AG04449 (cell line): ENCODE data around the gene HPN.

Experiments
- CTCF ChIA-PET: fragments of 350-600 bp; formaldehyde crosslinking; extraction: SDS; loops from one replicate; lab custom pipeline; 2021; ENCODE audit warnings: antibody characterized with exemption; lab: Yijun Ruan, JAX
- POLR2A ChIA-PET: fragments of 400-600, 350-600 bp; formaldehyde crosslinking; extraction: SDS; loops from one replicate; lab custom pipeline; 2020; ENCODE audit warnings: antibody characterized with exemption, inconsistent platforms; lab: Yijun Ruan, JAX
- DNase-seq: peaks from one replicate; pipeline ENCODE4 v3.0.0-alpha.2; 2010; ENCODE audit warnings: low read depth, low spot score
- H3K4me3 ChIP-seq: 2 replicates; pipeline ENCODE4 v1.5.1; 2011; ENCODE audit warnings: low read depth, mild to moderate bottlenecking, control low read depth, low read length
- CTCF ChIP-seq: IDR thresholded peaks from one replicate; pipeline ENCODE4 v1.5.1; 2011; ENCODE audit warnings: mild to moderate bottlenecking, moderate library complexity, low read length, control low read depth, inconsistent platforms; ENCODE audit not compliant: insufficient read depth; ENCODE audit errors: missing control alignments

Gene HPN

GRCh38 chr19:35015270-35015953 lies 26.1 kb upstream of the HPN start:
- no peak for TF ChIP-seq CTCF
- POLR2A ChIA-PET = no interaction called here
- DNase-seq = no peak
- no peak overlapping the region for H3K4me3 ChIP-seq
- CTCF ChIA-PET = interaction anchor here (1.5 to 4.6 kb wide), 6 partner anchors 10 to 46 kb away, joined by 3 to 67 read pairs (median 6); no protein-coding TSS in a partner anchor

- H3K4me3 ChIP-seq = no peak overlapping the region
- POLR2A ChIA-PET = no interaction called here
- TF ChIP-seq CTCF = no peak
- CTCF ChIA-PET = interaction anchor here (1.7 to 3.1 kb wide), 2 partner anchors 12 to 44 kb away, joined by 4 to 20 read pairs; no protein-coding TSS in a partner anchor
- DNase-seq = no peak
These were observed 25.6 kb upstream of the HPN start for GRCh38 chr19:35015954-35016351.

- TF ChIP-seq CTCF = no peak
- DNase-seq = no peak
- no peak overlapping the region for H3K4me3 ChIP-seq
- POLR2A ChIA-PET = interaction anchor here (1.2 kb wide), 1 partner anchor 9 kb away, joined by 3 read pairs; no protein-coding TSS in a partner anchor
- CTCF ChIA-PET = interaction anchor here (1.2 to 3.1 kb wide), 4 partner anchors 8 to 55 kb away, joined by 3 to 20 read pairs (median 6); no protein-coding TSS in a partner anchor
These were observed 24.0 kb upstream of the HPN start for GRCh38 chr19:35017507-35017906.

- ChIA-PET POLR2A (no interaction called here), CTCF (interaction anchor here (1.4 to 3.1 kb wide), 3 partner anchors 26 to 56 kb away, joined by 3 to 20 read pairs (median 9); no protein-coding TSS in a partner anchor)
- H3K4me3 ChIP-seq = no peak overlapping the region
- no peak for DNase-seq
- no peak for TF ChIP-seq CTCF
These were observed 23.1 kb upstream of the HPN start for GRCh38 chr19:35018379-35018778.

- CTCF ChIA-PET = interaction anchor here (2.6 kb wide), 1 partner anchor 25 kb away, joined by 9 read pairs; no protein-coding TSS in a partner anchor
- no peak overlapping the region for H3K4me3 ChIP-seq
- TF ChIP-seq CTCF = no peak
- POLR2A ChIA-PET = no interaction called here
- no peak for DNase-seq
These were observed 22.4 kb upstream of the HPN start for GRCh38 chr19:35019144-35019543.

GRCh38 chr19:35021016-35021415 lies 20.5 kb upstream of the HPN start:
- POLR2A ChIA-PET = interaction anchor here (1.0 kb wide), 1 partner anchor 9 kb away, joined by 3 read pairs; the partner anchor contains the start of gene SCN1B
- DNase-seq = no peak
- TF ChIP-seq CTCF = no peak
- H3K4me3 ChIP-seq = no peak overlapping the region
- CTCF ChIA-PET = interaction anchor here (0.7 to 2.6 kb wide), 5 partner anchors 9 to 48 kb away, joined by 3 to 9 read pairs (median 3); no protein-coding TSS in a partner anchor
